Upper lobe of left lung (tissue), 4 donors: ENCODE measurements around the gene LCN2.

Source experiments
- POLR2A ChIP-seq, 4 donors: fragments of 450-650 bp; IDR thresholded peaks; one replicate each; pipeline ENCODE4 v1.5.1; 2016 to 2017; ENCODE audit warnings: antibody characterized with exemption in 4 of 4, mild to moderate bottlenecking in 2 of 4
- POLR2AphosphoS5 ChIP-seq, 2 donors: sonication (generic); formaldehyde crosslinking; IDR thresholded peaks; one replicate each; pipeline ENCODE4 v1.5.1; 2017; ENCODE audit warnings: antibody characterized with exemption in 2 of 2
- TF ChIP-seq, protein P1 (sequence below), 6 experiments: fragments of 450-650 bp in 4 of 6; fragments of 200-600 bp in 2 of 6; sonication (generic) in 2 of 6; IDR thresholded peaks; one replicate each; pipeline ENCODE4 v1.5.1; 2016 to 2019; ENCODE audit warnings: antibody characterized with exemption in 6 of 6

DNA sequence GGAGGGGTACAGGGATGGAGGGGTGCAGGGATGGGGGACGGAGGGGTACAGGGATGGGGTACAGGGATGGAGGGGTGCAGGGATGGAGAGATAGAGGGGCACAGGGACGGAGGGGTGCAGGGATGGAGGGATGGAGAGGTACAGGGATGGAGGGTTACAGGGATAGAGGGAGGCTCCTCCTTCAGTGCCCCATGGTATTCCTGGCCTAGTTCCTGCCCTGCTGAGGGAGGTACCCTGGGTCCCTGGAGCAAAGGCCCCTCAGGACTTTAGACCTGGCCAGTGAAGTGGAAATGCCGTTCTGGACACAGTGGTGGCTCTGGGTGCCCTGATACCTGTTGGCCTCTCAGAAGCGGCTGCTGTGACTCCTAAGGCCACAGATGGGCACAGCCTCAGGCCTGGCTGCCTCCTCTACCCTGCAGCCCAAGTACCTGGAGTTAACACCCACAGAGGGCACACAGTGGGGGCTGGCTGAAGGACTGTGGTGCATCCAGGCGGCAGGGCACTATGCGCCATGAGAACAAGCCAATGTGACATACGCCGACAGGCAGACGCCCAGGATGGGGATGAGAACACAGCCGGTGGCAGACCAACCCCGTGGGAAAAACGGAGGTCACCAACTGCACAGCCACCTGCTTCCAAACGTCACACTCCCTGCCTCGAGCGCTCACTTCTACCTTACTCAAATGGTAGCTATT lies 30.1 kb upstream of the LCN2 start:
- TF ChIP-seq, protein P1, sequence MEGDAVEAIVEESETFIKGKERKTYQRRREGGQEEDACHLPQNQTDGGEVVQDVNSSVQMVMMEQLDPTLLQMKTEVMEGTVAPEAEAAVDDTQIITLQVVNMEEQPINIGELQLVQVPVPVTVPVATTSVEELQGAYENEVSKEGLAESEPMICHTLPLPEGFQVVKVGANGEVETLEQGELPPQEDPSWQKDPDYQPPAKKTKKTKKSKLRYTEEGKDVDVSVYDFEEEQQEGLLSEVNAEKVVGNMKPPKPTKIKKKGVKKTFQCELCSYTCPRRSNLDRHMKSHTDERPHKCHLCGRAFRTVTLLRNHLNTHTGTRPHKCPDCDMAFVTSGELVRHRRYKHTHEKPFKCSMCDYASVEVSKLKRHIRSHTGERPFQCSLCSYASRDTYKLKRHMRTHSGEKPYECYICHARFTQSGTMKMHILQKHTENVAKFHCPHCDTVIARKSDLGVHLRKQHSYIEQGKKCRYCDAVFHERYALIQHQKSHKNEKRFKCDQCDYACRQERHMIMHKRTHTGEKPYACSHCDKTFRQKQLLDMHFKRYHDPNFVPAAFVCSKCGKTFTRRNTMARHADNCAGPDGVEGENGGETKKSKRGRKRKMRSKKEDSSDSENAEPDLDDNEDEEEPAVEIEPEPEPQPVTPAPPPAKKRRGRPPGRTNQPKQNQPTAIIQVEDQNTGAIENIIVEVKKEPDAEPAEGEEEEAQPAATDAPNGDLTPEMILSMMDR (IDR thresholded peaks at IDR 0.05): no peak
- TF ChIP-seq POLR2AphosphoS5 (IDR thresholded peaks at IDR 0.05) (no peak), POLR2A (IDR thresholded peaks at IDR 0.05) (no peak)
